ENCODE results near the gene CYYR1. TPM values are rescaled to one million over a fixed set of nuclear protein-coding genes. Genes with fewer than 3 reads are reported as not detected.

The CYYR1 gene
- total RNA-seq, 1 donor from 2014 or later, result 88.6 TPM

GRCh38 chr21:26505211-26505610, 67.9 kb downstream of the CYYR1 start:
- Mint-ChIP-seq H3K36me3 (ENCODE audit: low read depth, unreplicated experiment) (peaks cover 11% of the 10 kb centered on the region), H3K27me3 (ENCODE audit: unreplicated experiment) (peaks cover 1% of the 10 kb centered on the region), H3K4me3 (ENCODE audit: unreplicated experiment) (no peak overlapping the region), H3K4me1 (ENCODE audit: unreplicated experiment) (peaks cover 6% of the 10 kb centered on the region), H3K9me3 (ENCODE audit: unreplicated experiment) (no peaks in the 10 kb centered on the region), H3K27ac (ENCODE audit: unreplicated experiment) (no peak overlapping the region)
- TF ChIP-seq, protein P1, sequence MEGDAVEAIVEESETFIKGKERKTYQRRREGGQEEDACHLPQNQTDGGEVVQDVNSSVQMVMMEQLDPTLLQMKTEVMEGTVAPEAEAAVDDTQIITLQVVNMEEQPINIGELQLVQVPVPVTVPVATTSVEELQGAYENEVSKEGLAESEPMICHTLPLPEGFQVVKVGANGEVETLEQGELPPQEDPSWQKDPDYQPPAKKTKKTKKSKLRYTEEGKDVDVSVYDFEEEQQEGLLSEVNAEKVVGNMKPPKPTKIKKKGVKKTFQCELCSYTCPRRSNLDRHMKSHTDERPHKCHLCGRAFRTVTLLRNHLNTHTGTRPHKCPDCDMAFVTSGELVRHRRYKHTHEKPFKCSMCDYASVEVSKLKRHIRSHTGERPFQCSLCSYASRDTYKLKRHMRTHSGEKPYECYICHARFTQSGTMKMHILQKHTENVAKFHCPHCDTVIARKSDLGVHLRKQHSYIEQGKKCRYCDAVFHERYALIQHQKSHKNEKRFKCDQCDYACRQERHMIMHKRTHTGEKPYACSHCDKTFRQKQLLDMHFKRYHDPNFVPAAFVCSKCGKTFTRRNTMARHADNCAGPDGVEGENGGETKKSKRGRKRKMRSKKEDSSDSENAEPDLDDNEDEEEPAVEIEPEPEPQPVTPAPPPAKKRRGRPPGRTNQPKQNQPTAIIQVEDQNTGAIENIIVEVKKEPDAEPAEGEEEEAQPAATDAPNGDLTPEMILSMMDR (IDR thresholded peaks at IDR 0.05; ENCODE audit: unreplicated experiment), result no peak
- no peak for DNase-seq (ENCODE audit: low spot score)

DNA sequence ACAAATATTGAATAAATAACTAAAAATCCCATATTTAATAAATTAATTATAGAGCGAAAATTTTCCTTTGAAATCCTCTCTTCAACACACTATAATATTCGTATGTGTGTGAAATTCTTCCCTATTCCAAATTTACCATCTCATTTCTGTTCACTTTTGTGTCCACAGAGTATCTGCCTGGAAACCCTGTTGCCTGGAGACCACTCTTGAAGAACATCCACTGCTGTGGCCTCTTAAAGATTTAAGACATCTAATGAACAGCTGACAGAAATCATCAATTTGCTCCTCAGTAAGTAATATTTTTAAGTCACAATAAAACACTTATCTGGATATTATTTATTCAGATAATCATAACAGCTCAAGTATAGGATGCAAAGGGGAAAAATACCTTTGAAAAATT, 69.7 kb downstream of the CYYR1 start:
- Mint-ChIP-seq H3K27ac (ENCODE audit: unreplicated experiment) (no peak overlapping the region), H3K9me3 (ENCODE audit: unreplicated experiment) (peaks cover 5% of the 10 kb centered on the region), H3K27me3 (ENCODE audit: unreplicated experiment) (peaks cover 6% of the 10 kb centered on the region), H3K4me1 (ENCODE audit: unreplicated experiment) (peaks cover 9% of the 10 kb centered on the region), H3K36me3 (ENCODE audit: low read depth, unreplicated experiment) (peaks cover 29% of the 10 kb centered on the region), H3K4me3 (ENCODE audit: unreplicated experiment) (no peak overlapping the region)
- DNase-seq (ENCODE audit: low spot score), result no peak
- TF ChIP-seq, protein P1 (IDR thresholded peaks at IDR 0.05; ENCODE audit: unreplicated experiment), result no peak

DNA sequence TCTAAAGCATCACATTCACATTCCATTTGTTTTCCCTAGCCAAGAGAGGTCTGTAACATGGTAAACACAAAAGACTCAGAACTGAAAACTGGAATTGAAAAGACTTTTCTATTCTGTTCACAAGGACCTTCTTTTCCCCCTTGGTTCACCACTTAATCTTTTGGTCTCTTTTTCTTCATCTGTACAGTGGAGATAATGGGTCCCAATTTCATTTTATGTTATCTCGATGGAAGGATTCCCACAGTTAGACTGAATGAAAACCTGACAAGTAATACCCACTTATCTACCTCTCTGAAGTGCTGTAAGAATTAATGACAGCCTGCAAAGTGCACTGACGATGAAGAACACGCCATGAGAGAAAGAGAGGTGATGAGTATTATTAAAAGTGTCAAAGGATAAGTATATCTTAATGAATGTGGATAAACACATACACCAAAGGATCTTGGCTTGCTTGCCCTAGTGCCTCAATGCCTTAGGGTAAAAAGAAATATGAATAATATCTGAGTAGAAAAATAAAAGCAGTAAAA, 71.5 kb downstream of the CYYR1 start:
- H3K9me3 Mint-ChIP-seq (ENCODE audit: unreplicated experiment), result peaks cover 5% of the 10 kb centered on the region
- no peak for DNase-seq (ENCODE audit: low spot score)
- TF ChIP-seq, protein P1 (IDR thresholded peaks at IDR 0.05; ENCODE audit: unreplicated experiment), result no peak
- peaks cover 8% of the 10 kb centered on the region for H3K4me1 Mint-ChIP-seq (ENCODE audit: unreplicated experiment)
- peaks cover 6% of the 10 kb centered on the region for H3K27me3 Mint-ChIP-seq (ENCODE audit: unreplicated experiment)
- H3K36me3 Mint-ChIP-seq (ENCODE audit: low read depth, unreplicated experiment), result peaks cover 34% of the 10 kb centered on the region
- no peak overlapping the region for H3K4me3 Mint-ChIP-seq (ENCODE audit: unreplicated experiment)
- H3K27ac Mint-ChIP-seq (ENCODE audit: unreplicated experiment), result no peak overlapping the region

DNA sequence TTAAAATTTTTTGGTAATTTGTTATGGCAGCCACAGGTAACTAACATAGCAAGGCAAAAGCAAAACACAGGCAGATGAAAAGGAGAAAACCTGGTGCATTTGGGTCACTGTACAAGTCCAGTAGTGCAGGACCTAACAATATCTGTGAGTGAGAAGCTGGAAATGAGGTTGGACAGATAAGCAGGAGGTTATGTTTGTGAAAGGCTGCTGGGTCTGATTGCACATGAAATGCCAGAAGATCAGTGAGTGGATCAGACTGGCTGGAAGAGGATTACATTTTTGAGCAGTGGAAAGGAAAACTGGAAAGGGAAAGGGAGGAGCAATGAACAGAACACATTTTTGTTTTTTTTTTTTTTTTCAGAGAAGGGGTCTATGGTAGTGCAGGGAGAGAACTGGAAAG, 73.6 kb downstream of the CYYR1 start:
- no peak for DNase-seq (ENCODE audit: low spot score)
- H3K4me3 Mint-ChIP-seq (ENCODE audit: unreplicated experiment), result peak overlapping the region; percentile 80
- peaks cover 36% of the 10 kb centered on the region for H3K36me3 Mint-ChIP-seq (ENCODE audit: low read depth, unreplicated experiment)
- TF ChIP-seq, protein P1 (IDR thresholded peaks at IDR 0.05; ENCODE audit: unreplicated experiment), result no peak
- H3K9me3 Mint-ChIP-seq (ENCODE audit: unreplicated experiment), result peaks cover 5% of the 10 kb centered on the region
- H3K4me1 Mint-ChIP-seq (ENCODE audit: unreplicated experiment), result peaks cover 5% of the 10 kb centered on the region
- H3K27ac Mint-ChIP-seq (ENCODE audit: unreplicated experiment), result no peak overlapping the region
- peaks cover 7% of the 10 kb centered on the region for H3K27me3 Mint-ChIP-seq (ENCODE audit: unreplicated experiment)

DNA sequence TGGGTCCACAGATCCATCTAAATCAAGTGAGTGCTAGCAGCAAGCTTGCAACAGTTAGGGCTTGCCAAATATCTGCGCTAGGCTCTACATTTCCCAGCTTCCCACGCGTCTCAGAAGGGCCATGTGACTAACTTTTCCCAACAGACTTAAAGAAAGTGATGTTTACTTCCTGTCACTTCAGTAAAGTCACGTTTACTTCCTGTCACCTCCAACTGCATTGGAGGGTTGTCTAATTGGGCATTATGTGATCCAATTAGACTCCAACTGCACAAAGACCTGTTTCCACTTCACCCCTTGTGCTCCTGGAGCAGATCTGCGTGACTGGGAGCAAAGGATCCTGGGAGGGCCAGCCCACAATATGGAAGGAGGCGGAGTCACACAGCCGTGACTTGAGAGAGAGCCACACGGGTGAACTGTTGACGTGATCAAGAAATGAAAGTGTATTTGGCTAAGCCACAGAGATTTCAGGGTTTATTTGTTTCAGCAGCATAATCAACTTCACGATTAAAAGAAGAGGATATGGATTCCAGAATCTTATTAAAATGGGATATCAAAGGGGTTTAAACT, 77.7 kb downstream of the CYYR1 start:
- Mint-ChIP-seq H3K36me3 (ENCODE audit: low read depth, unreplicated experiment) (peaks cover 41% of the 10 kb centered on the region), H3K27me3 (ENCODE audit: unreplicated experiment) (peaks cover 7% of the 10 kb centered on the region), H3K4me1 (ENCODE audit: unreplicated experiment) (peaks cover 5% of the 10 kb centered on the region), H3K9me3 (ENCODE audit: unreplicated experiment) (peaks cover 5% of the 10 kb centered on the region), H3K4me3 (ENCODE audit: unreplicated experiment) (no peak overlapping the region), H3K27ac (ENCODE audit: unreplicated experiment) (no peak overlapping the region)
- DNase-seq (ENCODE audit: low spot score), result no peak
- TF ChIP-seq, protein P1 (IDR thresholded peaks at IDR 0.05; ENCODE audit: unreplicated experiment), result no peak

Measured in endothelial cell (in vitro differentiated cells).